GM12878 (cell line): ENCODE data around the gene RAB34. TPM values are rescaled to one million over a fixed set of nuclear protein-coding genes. Genes with fewer than 3 reads are reported as not detected.
A peak's percentile ranks its signal among the peaks of the same experiment; 100 is the strongest.

ENCODE experiments used
- BRCA1 ChIP-seq: IDR thresholded peaks from 2 replicates; pipeline ENCODE4 v1.6.1; 2011; ENCODE audit warnings: low read depth, low read length, improper control_type of control experiment
- DPF2 ChIP-seq: fragments of 450-650 bp; IDR thresholded peaks from 2 replicates; pipeline ENCODE4 v1.6.1; 2017; ENCODE audit warnings: mild to moderate bottlenecking
- EZH2 ChIP-seq: IDR thresholded peaks from 2 replicates; pipeline ENCODE4 v1.6.1; 2012; ENCODE audit warnings: low read depth, mild to moderate bottlenecking, control low read depth, inconsistent platforms, low read length, borderline replicate concordance; ENCODE audit not compliant: control insufficient read depth
- FOS ChIP-seq: IDR thresholded peaks from 3 replicates; pipeline ENCODE4 v1.6.1; 2011; ENCODE audit warnings: borderline replicate concordance; ENCODE audit not compliant: insufficient read length; ENCODE audit errors: extremely low read depth
- GABPA ChIP-seq: IDR thresholded peaks from 2 replicates; pipeline ENCODE4 v1.6.1; 2014; ENCODE audit warnings: antibody characterized with exemption, low read depth, mild to moderate bottlenecking, inconsistent platforms
- IRF4 ChIP-seq: IDR thresholded peaks from 2 replicates; pipeline ENCODE4 v1.6.1; 2011; ENCODE audit warnings: low read depth, low read length
- LARP7 ChIP-seq: fragments of 450-650 bp; IDR thresholded peaks from 2 replicates; pipeline ENCODE4 v1.6.1; 2017; ENCODE audit warnings: mild to moderate bottlenecking
- NR2C1 ChIP-seq: fragments of 450-650 bp; IDR thresholded peaks from 2 replicates; pipeline ENCODE4 v1.6.1; 2017; ENCODE audit warnings: antibody characterized with exemption, mild to moderate bottlenecking, moderate library complexity
- NR2F1 ChIP-seq: fragments of 450-650 bp; conservative IDR thresholded peaks from 2 replicates; pipeline ENCODE4 v1.6.1; 2017; ENCODE audit warnings: mild to moderate bottlenecking
- RBBP5 ChIP-seq: fragments of 200-600 bp; sonication (generic); conservative IDR thresholded peaks from 2 replicates; pipeline ENCODE4 v1.6.1; 2016
- RFX5 ChIP-seq: IDR thresholded peaks from 2 replicates; pipeline ENCODE4 v1.6.1; 2011; ENCODE audit warnings: low read depth, low read length, improper control_type of control experiment
- RUNX3 ChIP-seq: IDR thresholded peaks from 2 replicates; pipeline ENCODE4 v1.6.1; 2012; ENCODE audit warnings: low read length, inconsistent platforms
- SPI1 ChIP-seq: IDR thresholded peaks from 2 replicates; pipeline ENCODE4 v1.6.1; 2011; ENCODE audit warnings: low read depth, mild to moderate bottlenecking, low read length, moderate library complexity, borderline replicate concordance; ENCODE audit not compliant: insufficient read depth
- TCF12 ChIP-seq: IDR thresholded peaks from 2 replicates; pipeline ENCODE4 v1.6.1; 2011; ENCODE audit warnings: low read depth, mild to moderate bottlenecking, low read length
- YY1 ChIP-seq: IDR thresholded peaks from 2 replicates; pipeline ENCODE4 v1.6.1; 2011; ENCODE audit warnings: low read depth, mild to moderate bottlenecking, low read length
- polyA plus RNA-seq, 11 experiments: library from polyadenylated mRNA; depleted of rRNA in 4 of 11; unstranded in 6 of 11; stranded (reverse) in 5 of 11; fragments of >200 nt; fragmentation: Nextera tagmentation in 4 of 11; fragmentation: Illumina TruSeq in 1 of 11; extraction: Ambion mirVana in 4 of 11; extraction: Trizol in 1 of 11; gene quantifications; 1 replicate in 1 of 11; 2 replicates in 10 of 11; pipeline versions ENCODE4 v1.2.1 to v1.2.3, GENCODE V29; 2011 to 2016; ENCODE audit warnings: inconsistent platforms in 2 of 11, missing spikeins in 2 of 11, low read depth in 1 of 11
- total RNA-seq, 4 experiments: library from RNA; depleted of rRNA in 3 of 4; stranded (reverse); fragments of >200 nt in 3 of 4; fragmentation: Illumina TruSeq in 1 of 4; extraction: Trizol in 1 of 4; gene quantifications; 2 replicates each; pipeline versions ENCODE4 v1.2.1 to v1.2.3, GENCODE V29; 2013 to 2021
- TF ChIP-seq, protein P1 (sequence below): fragments of 450-650 bp; formaldehyde crosslinking; IDR thresholded peaks from 2 replicates; pipeline ENCODE4 v1.4.0; 2022; ENCODE audit warnings: mild to moderate bottlenecking, moderate library complexity
- TF ChIP-seq, protein P2 (sequence below): fragments of 450-650 bp; IDR thresholded peaks from 2 replicates; pipeline ENCODE4 v1.6.1; 2017; ENCODE audit warnings: mild to moderate bottlenecking, moderate library complexity
- TF ChIP-seq, protein P3 (sequence below): fragments of 450-650 bp; formaldehyde crosslinking; IDR thresholded peaks from 2 replicates; pipeline ENCODE4 v1.5.0; 2022; ENCODE audit warnings: mild to moderate bottlenecking, missing genetic modification characterization

RAB34 gene
- total and polyA plus RNA-seq, 10 of the 15 experiments (the other 5 are each of a cell fraction or from before 2014, with no cell fraction given), result 0.37 to 46.4 (median 32.8) TPM

DNA sequence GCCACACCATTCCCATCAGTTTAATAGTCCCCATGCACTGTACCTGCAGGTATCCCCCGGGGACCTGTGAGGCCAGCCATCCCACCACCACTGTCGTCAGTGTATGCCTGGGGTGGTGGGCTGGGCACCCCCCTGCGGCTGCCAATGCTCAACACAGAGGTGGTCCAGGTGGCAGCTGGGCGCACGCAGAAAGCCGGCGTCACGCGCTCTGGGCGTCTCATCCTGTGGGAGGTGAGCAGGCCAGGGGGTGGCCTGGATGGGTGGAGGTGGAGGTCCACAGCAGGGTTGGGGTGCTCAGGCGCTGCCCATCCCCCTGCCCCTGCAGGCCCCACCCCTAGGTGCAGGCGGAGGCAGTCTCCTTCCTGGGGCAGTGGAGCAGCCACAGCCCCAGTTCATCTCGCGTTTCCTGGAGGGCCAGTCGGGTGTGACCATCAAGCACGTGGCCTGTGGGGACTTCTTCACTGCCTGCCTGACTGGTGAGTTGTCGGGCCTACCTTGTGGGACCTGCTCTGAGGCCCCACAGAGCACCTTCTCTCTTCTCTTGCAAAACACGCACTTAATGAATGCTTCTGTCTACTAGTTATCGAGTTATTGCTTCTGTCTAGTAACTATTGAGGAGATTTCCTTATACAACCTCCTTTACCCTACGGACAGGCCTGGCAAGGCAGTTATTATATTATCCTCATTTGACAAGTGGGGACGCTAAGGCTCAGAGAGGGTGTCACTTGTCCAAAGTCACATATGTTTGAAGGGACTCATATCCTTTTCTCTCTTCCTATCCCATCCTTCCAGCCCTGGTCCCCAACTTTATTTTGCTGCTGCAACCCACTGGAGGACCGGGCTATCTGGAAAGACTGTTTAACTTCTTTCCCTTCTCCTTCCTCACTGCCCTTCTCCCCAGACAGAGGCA is 20.4 kb upstream of the RAB34 start (continued):
- TF ChIP-seq YY1 (0 out of 2 replicates have a peak, but pooled peaks have one; percentile 42), LARP7 (0 out of 2 replicates have a peak, but pooled peaks have one; percentile 10), BRCA1 (peak; percentile 13), GABPA (no peak), FOS (no peak), TCF12 (0 out of 2 replicates have a peak, but pooled peaks have one; percentile 11), IRF4 (no peak), NR2C1 (peak; percentile 64), RUNX3 (no peak), SPI1 (no peak), EZH2 (no peak), RFX5 (no peak), RBBP5 (no peak), NR2F1 (no peak), DPF2 (peak; percentile 19)
- TF ChIP-seq, protein P1, sequence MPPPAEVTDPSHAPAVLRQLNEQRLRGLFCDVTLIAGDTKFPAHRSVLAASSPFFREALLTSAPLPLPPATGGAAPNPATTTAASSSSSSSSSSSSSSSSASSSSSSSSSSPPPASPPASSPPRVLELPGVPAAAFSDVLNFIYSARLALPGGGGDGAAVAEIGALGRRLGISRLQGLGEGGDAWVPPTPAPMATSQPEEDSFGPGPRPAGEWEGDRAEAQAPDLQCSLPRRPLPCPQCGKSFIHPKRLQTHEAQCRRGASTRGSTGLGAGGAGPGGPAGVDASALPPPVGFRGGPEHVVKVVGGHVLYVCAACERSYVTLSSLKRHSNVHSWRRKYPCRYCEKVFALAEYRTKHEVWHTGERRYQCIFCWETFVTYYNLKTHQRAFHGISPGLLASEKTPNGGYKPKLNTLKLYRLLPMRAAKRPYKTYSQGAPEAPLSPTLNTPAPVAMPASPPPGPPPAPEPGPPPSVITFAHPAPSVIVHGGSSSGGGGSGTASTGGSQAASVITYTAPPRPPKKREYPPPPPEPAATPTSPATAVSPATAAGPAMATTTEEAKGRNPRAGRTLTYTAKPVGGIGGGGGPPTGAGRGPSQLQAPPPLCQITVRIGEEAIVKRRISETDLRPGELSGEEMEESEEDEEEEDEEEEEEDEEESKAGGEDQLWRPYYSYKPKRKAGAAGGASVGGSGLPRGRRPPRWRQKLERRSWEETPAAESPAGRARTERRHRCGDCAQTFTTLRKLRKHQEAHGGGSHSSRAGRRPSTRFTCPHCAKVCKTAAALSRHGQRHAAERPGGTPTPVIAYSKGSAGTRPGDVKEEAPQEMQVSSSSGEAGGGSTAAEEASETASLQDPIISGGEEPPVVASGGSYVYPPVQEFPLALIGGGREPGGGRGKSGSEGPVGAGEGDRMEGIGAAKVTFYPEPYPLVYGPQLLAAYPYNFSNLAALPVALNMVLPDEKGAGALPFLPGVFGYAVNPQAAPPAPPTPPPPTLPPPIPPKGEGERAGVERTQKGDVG, result no peak
- TF ChIP-seq, protein P2, sequence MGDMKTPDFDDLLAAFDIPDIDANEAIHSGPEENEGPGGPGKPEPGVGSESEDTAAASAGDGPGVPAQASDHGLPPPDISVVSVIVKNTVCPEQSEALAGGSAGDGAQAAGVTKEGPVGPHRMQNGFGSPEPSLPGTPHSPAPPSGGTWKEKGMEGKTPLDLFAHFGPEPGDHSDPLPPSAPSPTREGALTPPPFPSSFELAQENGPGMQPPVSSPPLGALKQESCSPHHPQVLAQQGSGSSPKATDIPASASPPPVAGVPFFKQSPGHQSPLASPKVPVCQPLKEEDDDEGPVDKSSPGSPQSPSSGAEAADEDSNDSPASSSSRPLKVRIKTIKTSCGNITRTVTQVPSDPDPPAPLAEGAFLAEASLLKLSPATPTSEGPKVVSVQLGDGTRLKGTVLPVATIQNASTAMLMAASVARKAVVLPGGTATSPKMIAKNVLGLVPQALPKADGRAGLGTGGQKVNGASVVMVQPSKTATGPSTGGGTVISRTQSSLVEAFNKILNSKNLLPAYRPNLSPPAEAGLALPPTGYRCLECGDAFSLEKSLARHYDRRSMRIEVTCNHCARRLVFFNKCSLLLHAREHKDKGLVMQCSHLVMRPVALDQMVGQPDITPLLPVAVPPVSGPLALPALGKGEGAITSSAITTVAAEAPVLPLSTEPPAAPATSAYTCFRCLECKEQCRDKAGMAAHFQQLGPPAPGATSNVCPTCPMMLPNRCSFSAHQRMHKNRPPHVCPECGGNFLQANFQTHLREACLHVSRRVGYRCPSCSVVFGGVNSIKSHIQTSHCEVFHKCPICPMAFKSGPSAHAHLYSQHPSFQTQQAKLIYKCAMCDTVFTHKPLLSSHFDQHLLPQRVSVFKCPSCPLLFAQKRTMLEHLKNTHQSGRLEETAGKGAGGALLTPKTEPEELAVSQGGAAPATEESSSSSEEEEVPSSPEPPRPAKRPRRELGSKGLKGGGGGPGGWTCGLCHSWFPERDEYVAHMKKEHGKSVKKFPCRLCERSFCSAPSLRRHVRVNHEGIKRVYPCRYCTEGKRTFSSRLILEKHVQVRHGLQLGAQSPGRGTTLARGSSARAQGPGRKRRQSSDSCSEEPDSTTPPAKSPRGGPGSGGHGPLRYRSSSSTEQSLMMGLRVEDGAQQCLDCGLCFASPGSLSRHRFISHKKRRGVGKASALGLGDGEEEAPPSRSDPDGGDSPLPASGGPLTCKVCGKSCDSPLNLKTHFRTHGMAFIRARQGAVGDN, result peak; percentile 99
- TF ChIP-seq, protein P3, sequence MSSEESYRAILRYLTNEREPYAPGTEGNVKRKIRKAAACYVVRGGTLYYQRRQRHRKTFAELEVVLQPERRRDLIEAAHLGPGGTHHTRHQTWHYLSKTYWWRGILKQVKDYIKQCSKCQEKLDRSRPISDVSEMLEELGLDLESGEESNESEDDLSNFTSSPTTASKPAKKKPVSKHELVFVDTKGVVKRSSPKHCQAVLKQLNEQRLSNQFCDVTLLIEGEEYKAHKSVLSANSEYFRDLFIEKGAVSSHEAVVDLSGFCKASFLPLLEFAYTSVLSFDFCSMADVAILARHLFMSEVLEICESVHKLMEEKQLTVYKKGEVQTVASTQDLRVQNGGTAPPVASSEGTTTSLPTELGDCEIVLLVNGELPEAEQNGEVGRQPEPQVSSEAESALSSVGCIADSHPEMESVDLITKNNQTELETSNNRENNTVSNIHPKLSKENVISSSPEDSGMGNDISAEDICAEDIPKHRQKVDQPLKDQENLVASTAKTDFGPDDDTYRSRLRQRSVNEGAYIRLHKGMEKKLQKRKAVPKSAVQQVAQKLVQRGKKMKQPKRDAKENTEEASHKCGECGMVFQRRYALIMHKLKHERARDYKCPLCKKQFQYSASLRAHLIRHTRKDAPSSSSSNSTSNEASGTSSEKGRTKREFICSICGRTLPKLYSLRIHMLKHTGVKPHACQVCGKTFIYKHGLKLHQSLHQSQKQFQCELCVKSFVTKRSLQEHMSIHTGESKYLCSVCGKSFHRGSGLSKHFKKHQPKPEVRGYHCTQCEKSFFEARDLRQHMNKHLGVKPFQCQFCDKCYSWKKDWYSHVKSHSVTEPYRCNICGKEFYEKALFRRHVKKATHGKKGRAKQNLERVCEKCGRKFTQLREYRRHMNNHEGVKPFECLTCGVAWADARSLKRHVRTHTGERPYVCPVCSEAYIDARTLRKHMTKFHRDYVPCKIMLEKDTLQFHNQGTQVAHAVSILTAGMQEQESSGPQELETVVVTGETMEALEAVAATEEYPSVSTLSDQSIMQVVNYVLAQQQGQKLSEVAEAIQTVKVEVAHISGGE (CRISPR knock-in tag), result no peak
